Fibroblast of villous mesenchyme (primary cell): Measurements from ENCODE around the gene MAGOH. TPM values are rescaled to one million over a fixed set of nuclear protein-coding genes. Genes with fewer than 3 reads are reported as not detected.

Experiments used
- DNase-seq: peaks from one replicate; pipeline ENCODE4 v3.0.0-alpha.2; 2010; ENCODE audit warnings: low read depth
- H3K4me3 ChIP-seq: 2 replicates; pipeline ENCODE4 v1.5.1; 2011; ENCODE audit warnings: low read depth, mild to moderate bottlenecking, low read length
- total RNA-seq: library from RNA; depleted of rRNA; stranded (reverse); fragments of >200 nt; gene quantifications from 2 replicates; pipeline ENCODE4 v1.2.3, GENCODE V29; 2012
- TF ChIP-seq, protein P1 (sequence below): IDR thresholded peaks from 2 replicates; pipeline ENCODE4 v1.5.1; 2012; ENCODE audit warnings: low read depth, mild to moderate bottlenecking, low read length; ENCODE audit not compliant: insufficient read depth

Gene MAGOH
- total RNA-seq, 1 donor: 30.2 TPM

DNA sequence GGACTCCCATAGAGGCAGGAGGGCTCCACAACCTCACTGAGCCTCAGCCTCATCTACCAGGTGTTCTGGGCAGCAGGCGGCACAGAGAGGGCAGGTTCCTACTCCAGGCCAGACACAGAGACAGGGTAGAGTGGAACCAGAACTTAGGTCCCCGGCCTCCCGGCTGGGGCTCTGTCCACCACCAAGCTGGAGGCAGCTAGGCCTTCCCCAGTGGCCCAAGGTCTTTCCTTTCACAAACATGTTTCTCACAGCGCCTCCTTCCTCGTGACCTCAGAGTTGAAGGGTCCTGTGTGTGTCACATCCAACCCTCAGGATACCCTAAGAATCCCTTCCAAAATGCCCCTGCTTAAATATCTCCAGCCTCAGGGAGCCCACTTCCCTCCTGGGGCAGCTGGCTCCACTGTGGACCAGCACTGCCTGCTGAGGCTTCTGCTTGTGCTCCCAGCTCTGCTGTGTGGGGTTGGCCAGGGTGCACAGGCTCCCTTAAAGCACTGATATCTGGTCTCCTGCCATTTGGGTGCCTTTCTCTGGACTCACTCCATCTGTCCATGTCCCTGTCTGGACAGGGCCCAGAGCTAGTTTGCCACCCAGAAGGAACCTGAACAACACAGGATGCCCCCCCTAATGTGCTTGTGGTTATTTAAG is 33.2 kb upstream of the MAGOH start:
- DNase-seq: no peak
- TF ChIP-seq, protein P1, sequence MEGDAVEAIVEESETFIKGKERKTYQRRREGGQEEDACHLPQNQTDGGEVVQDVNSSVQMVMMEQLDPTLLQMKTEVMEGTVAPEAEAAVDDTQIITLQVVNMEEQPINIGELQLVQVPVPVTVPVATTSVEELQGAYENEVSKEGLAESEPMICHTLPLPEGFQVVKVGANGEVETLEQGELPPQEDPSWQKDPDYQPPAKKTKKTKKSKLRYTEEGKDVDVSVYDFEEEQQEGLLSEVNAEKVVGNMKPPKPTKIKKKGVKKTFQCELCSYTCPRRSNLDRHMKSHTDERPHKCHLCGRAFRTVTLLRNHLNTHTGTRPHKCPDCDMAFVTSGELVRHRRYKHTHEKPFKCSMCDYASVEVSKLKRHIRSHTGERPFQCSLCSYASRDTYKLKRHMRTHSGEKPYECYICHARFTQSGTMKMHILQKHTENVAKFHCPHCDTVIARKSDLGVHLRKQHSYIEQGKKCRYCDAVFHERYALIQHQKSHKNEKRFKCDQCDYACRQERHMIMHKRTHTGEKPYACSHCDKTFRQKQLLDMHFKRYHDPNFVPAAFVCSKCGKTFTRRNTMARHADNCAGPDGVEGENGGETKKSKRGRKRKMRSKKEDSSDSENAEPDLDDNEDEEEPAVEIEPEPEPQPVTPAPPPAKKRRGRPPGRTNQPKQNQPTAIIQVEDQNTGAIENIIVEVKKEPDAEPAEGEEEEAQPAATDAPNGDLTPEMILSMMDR: no peak
- H3K4me3 ChIP-seq: no peak overlapping the region

DNA sequence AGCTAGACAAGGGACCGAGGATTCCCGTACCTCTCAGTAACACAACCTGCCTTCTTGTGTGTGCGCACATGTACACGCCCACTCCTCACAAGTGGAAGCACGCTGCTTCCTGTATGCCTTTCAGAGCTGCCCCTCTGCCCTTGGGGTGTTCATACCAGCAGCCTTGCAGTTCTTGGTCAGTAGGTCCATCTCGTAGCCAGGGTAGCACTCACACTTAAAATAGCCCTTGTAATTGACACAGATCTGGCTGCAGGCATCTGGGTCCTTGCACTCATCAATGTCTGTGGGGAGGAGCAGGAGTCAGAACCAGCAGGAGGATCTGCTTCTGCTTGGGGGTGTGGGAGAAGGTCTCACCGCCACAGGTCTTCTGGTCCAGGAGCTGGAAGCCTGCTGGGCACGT is 32.6 kb upstream of the MAGOH start:
- TF ChIP-seq, protein P1: no peak
- no peak for DNase-seq
- H3K4me3 ChIP-seq: no peak overlapping the region

DNA sequence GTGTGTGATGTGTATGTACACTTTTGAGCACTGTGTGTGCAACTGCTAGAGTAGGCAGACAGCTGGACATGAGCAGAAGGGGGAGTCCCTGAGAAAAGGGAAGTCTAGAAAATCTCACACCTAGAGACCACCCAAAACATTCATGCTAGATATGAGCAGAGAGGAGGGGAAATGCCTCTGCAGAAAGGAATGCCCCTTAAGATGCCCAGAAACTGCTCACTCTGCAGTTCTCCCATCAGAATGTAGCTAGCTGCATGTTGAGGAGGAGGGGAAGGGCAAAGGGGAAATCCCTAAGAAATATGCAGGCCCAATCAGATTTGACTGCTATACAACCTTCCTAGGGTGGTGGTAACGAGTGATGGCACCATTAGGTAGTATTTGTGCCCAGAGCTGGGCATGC is 31.8 kb upstream of the MAGOH start:
- no peak overlapping the region for H3K4me3 ChIP-seq
- TF ChIP-seq, protein P1: no peak
- DNase-seq: no peak

DNA sequence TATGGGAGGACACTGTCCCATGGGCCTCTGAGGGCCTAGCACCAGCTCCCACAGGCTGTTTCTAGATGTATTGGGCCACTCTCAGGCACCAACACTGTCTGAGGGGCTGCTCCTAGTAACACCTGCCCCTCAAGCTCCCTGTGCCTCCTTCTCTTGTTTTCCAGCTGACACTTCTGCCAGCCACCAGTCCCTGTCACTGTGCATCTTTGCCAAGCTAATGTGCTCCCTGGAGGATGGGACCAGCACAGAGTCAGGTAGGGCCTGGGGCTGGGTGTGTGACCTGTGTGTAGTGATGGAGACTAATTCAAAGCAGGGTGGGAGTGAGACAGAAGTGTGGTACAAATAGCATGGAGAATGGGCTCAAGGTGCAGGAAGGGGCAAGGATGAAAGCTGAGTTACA is 29.4 kb upstream of the MAGOH start:
- no peak for DNase-seq
- no peak overlapping the region for H3K4me3 ChIP-seq
- TF ChIP-seq, protein P1: no peak

DNA sequence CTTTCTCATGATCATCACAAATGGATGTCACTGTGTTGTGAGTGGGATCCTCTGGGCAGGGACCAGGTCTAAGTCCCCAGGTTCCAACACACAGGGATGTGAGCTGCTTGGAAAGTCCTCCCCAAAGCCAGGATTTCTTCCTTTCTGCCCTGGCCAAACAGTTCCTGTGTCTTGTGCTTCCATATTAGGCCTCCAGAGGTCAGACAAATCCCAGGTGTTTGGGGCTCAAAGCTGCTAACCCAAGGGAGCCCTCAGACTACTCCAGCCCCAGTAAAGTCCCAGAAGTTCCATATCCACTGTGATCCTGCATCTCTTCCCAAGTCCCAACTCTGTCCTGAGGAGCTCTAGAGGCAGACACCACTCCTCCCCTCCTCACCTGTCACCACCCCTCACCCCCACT is 27.7 kb upstream of the MAGOH start:
- no peak overlapping the region for H3K4me3 ChIP-seq
- TF ChIP-seq, protein P1: no peak
- peak; percentile 3 for DNase-seq

DNA sequence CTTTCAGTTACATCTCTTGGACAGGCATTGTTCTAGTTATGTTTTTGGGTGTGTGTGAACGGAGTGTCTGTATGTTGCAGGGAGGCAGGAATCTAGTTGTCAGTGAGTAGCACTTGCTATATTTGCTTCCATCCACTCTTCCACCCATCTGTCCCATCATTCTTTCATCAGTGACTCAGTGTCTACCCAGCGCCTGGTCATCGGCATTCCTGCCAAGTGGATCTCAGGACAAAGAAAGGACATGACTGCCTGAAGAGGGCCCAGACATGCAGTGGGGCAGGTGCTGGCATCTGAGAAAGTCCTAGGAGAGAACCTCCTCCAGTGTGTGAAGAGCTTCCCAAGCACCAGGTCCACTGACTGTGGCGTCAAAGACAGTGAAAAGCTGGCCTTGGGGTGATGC is 27.3 kb upstream of the MAGOH start:
- TF ChIP-seq, protein P1: no peak

DNA sequence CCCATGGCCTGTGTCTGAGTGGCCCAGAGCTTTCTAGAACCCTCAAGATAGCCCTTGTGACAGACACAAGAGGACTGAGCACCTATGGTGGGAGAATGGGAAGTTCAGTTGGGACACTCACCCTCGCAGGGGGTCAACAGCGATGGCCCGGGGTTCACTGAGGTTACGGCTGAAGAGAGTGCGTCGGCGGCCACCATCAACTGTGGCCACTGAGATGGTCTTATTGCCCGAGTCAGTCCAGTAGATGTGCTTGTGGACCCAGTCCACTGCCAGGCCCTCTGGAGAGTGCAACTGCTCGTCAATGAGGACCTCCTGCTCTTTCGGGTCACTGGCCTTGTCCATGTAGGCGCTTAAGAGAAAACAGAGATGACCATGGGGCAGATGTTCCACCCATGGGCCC is 25.7 kb upstream of the MAGOH start:
- no peak for DNase-seq
- TF ChIP-seq, protein P1: no peak
- H3K4me3 ChIP-seq: no peak overlapping the region

More for the DNA sequence above, 27.3 kb upstream of the MAGOH start:
- DNase-seq: no peak
- no peak overlapping the region for H3K4me3 ChIP-seq
